Midbrain (tissue), 1 donor: ENCODE measurements around the gene SLC29A1.
"Not testable (repeated sequence)": the region's sequence is repeated elsewhere in the genome, so short reads cannot be mapped to it uniquely, and the experiment has no call there.

Experiments used
- DNase-seq: peaks from one replicate; lab custom pipeline; 2025; lab: John Stamatoyannopoulos, UW

Gene SLC29A1

GRCh38 chr6:44222486-44223318 is 693 bp upstream of the SLC29A1 start:
- DNase-seq: no peak

GRCh38 chr6:44224029-44224964 is 902 bp downstream of the SLC29A1 start:
- DNase-seq: no peak

- DNase-seq: no peak
Measured at GRCh38 chr6:44224965-44225305, 1.5 kb downstream of the SLC29A1 start.

- DNase-seq: no peak
Measured at GRCh38 chr6:44225579-44226325, 2.4 kb downstream of the SLC29A1 start.

GRCh38 chr6:44226368-44227147 is 3.2 kb downstream of the SLC29A1 start:
- DNase-seq: no peak

- no peak for DNase-seq
Measured at GRCh38 chr6:44227148-44227793, 3.9 kb downstream of the SLC29A1 start.

GRCh38 chr6:44228031-44228430 is 4.6 kb downstream of the SLC29A1 start:
- DNase-seq: no peak

- DNase-seq: no peak
Measured at GRCh38 chr6:44228433-44228832, 5.0 kb downstream of the SLC29A1 start.

- no peak for DNase-seq
Measured at GRCh38 chr6:44228836-44229235, 5.4 kb downstream of the SLC29A1 start.

GRCh38 chr6:44229376-44230033 is 6.1 kb downstream of the SLC29A1 start:
- DNase-seq: no peak

- DNase-seq: no peak
Measured at GRCh38 chr6:44230034-44230675, 6.8 kb downstream of the SLC29A1 start.

GRCh38 chr6:44231426-44231825 is 8.0 kb downstream of the SLC29A1 start:
- DNase-seq: not testable (repeated sequence)

GRCh38 chr6:44232676-44233566 is 9.5 kb downstream of the SLC29A1 start:
- no peak for DNase-seq

- no peak for DNase-seq
Measured at GRCh38 chr6:44233567-44234100, 10.2 kb downstream of the SLC29A1 start.

- peak; percentile 90 for DNase-seq
Measured at GRCh38 chr6:44234101-44235025, 11.0 kb downstream of the SLC29A1 start.

- no peak for DNase-seq
Measured at GRCh38 chr6:44235269-44235668, 11.9 kb downstream of the SLC29A1 start.

GRCh38 chr6:44235891-44236516 is 12.6 kb downstream of the SLC29A1 start:
- no peak for DNase-seq
